H9 (cell line): ENCODE data around the gene OAS1. TPM values are rescaled to one million over a fixed set of nuclear protein-coding genes. Genes with fewer than 3 reads are reported as not detected.

ENCODE experiments used
- DNase-seq: peaks from one replicate; pipeline ENCODE4 v3.0.0-alpha.2; 2017
- H2AFZ ChIP-seq: one replicate; pipeline ENCODE4 v1.6.1; 2013; ENCODE audit warnings: mild to moderate bottlenecking, low read length, control low read depth, moderate library complexity
- H2AK5ac ChIP-seq: 2 replicates; pipeline ENCODE4 v1.6.1; 2013; ENCODE audit warnings: low read length, control low read depth, mixed read lengths; ENCODE audit not compliant: insufficient read length
- H2BK120ac ChIP-seq: one replicate; pipeline ENCODE4 v1.6.1; 2013; ENCODE audit warnings: low read depth, mild to moderate bottlenecking, low read length, control low read depth, inconsistent platforms; ENCODE audit not compliant: poor library complexity, severe bottlenecking
- H2BK12ac ChIP-seq: 2 replicates; pipeline ENCODE4 v1.6.1; 2013; ENCODE audit warnings: low read length, control low read depth, mixed read lengths, low read depth; ENCODE audit not compliant: insufficient read length
- H2BK15ac ChIP-seq: 2 replicates; pipeline ENCODE4 v1.6.1; 2013; ENCODE audit warnings: low read depth, low read length, control low read depth
- H2BK20ac ChIP-seq: one replicate; pipeline ENCODE4 v1.6.1; 2013; ENCODE audit warnings: low read depth, mild to moderate bottlenecking, low read length, control low read depth, inconsistent platforms; ENCODE audit not compliant: poor library complexity, severe bottlenecking
- H2BK5ac ChIP-seq: 2 replicates; pipeline ENCODE4 v1.6.1; 2013; ENCODE audit warnings: low read length, control low read depth, mixed read lengths; ENCODE audit not compliant: insufficient read length
- H3K14ac ChIP-seq: 2 replicates; pipeline ENCODE4 v1.6.1; 2013; ENCODE audit warnings: low read length, control low read depth; ENCODE audit not compliant: insufficient read depth
- H3K18ac ChIP-seq: 2 replicates; pipeline ENCODE4 v1.6.1; 2013; ENCODE audit warnings: low read depth, mild to moderate bottlenecking, mixed read lengths, low read length, control low read depth; ENCODE audit not compliant: insufficient read length
- H3K23ac ChIP-seq: 2 replicates; pipeline ENCODE4 v1.6.1; 2013; ENCODE audit warnings: low read length, control low read depth, mixed read lengths, low read depth; ENCODE audit not compliant: insufficient read length
- H3K23me2 ChIP-seq: 2 replicates; pipeline ENCODE4 v1.6.1; 2013; ENCODE audit warnings: low read depth, mild to moderate bottlenecking, mixed read lengths, low read length, control low read depth; ENCODE audit not compliant: insufficient read length, poor library complexity, severe bottlenecking
- H3K27ac ChIP-seq: 2 replicates; pipeline ENCODE4 v1.5.1; 2013; ENCODE audit warnings: low read length, control low read depth, mixed read lengths, low read depth; ENCODE audit not compliant: insufficient read length
- H3K27me3 ChIP-seq: 2 replicates; pipeline ENCODE4 v1.6.1; 2013; ENCODE audit warnings: low read length, control low read depth, inconsistent platforms; ENCODE audit not compliant: insufficient read depth
- H3K4ac ChIP-seq: 2 replicates; pipeline ENCODE4 v1.6.1; 2013; ENCODE audit warnings: low read depth, mild to moderate bottlenecking, control low read depth, inconsistent platforms, low read length, moderate library complexity
- H3K4me1 ChIP-seq: 2 replicates; pipeline ENCODE4 v1.6.1; 2013; ENCODE audit warnings: low read length, control low read depth, inconsistent platforms; ENCODE audit not compliant: insufficient read depth
- H3K4me2 ChIP-seq: 2 replicates; pipeline ENCODE4 v1.6.1; 2013; ENCODE audit warnings: low read length, control low read depth, mixed read lengths; ENCODE audit not compliant: insufficient read length, insufficient read depth
- H3K56ac ChIP-seq: 2 replicates; pipeline ENCODE4 v1.6.1; 2013; ENCODE audit warnings: low read depth, mild to moderate bottlenecking, mixed read lengths, low read length, control low read depth; ENCODE audit not compliant: insufficient read length
- H3K79me1 ChIP-seq: 2 replicates; pipeline ENCODE4 v1.6.1; 2013; ENCODE audit warnings: low read depth, mild to moderate bottlenecking, moderate library complexity, low read length, control low read depth, inconsistent platforms; ENCODE audit not compliant: insufficient read depth, poor library complexity, severe bottlenecking
- H3K79me2 ChIP-seq: 2 replicates; pipeline ENCODE4 v1.6.1; 2013; ENCODE audit warnings: low read length, control low read depth, inconsistent platforms; ENCODE audit not compliant: insufficient read depth
- H3K9ac ChIP-seq: 2 replicates; pipeline ENCODE4 v1.6.1; 2013; ENCODE audit warnings: low read length, control low read depth, mixed read lengths; ENCODE audit not compliant: insufficient read length; ENCODE audit errors: extremely low read depth
- H3K9me3 ChIP-seq: one replicate; pipeline ENCODE4 v1.6.1; 2013; ENCODE audit warnings: low read depth, low read length, inconsistent platforms; ENCODE audit not compliant: control insufficient read depth
- H3T11ph ChIP-seq: one replicate; pipeline ENCODE4 v1.6.1; 2013; ENCODE audit warnings: mild to moderate bottlenecking, low read length, control low read depth, inconsistent platforms
- H4K20me1 ChIP-seq: one replicate; pipeline ENCODE4 v1.6.1; 2013; ENCODE audit not compliant: control insufficient read depth, insufficient read length, insufficient read depth
- H4K5ac ChIP-seq: 2 replicates; pipeline ENCODE4 v1.6.1; 2013; ENCODE audit warnings: low read depth, mild to moderate bottlenecking, mixed read lengths, low read length, control low read depth; ENCODE audit not compliant: insufficient read length
- H4K8ac ChIP-seq: replicated peaks from 2 replicates; pipeline ENCODE4 v1.6.1; 2013; ENCODE audit warnings: low read length, control low read depth, mixed read lengths, low read depth; ENCODE audit not compliant: insufficient read length
- H4K91ac ChIP-seq: 2 replicates; pipeline ENCODE4 v1.6.1; 2013; ENCODE audit warnings: low read depth, mild to moderate bottlenecking, moderate library complexity, mixed read lengths, low read length, control low read depth; ENCODE audit not compliant: insufficient read length
- H3K27ac Mint-ChIP-seq, 3 experiments: 2 replicates in 2 of 3; 3 replicates in 1 of 3; pipeline ENCODE4 v1.8.0; 2020 to 2021; ENCODE audit warnings: mixed read lengths in 3 of 3, mild to moderate bottlenecking in 1 of 3, moderate library complexity in 1 of 3
- H3K27me3 Mint-ChIP-seq: 2 replicates; pipeline ENCODE4 v1.8.0; 2021; ENCODE audit warnings: low read depth, mild to moderate bottlenecking, moderate library complexity, mixed read lengths
- H3K36me3 Mint-ChIP-seq, 3 experiments: 2 replicates in 2 of 3; 3 replicates in 1 of 3; pipeline ENCODE4 v1.8.0; 2020 to 2021; ENCODE audit warnings: low read depth in 3 of 3, mixed read lengths in 3 of 3; ENCODE audit not compliant: insufficient read depth in 1 of 3
- H3K4me1 Mint-ChIP-seq, 2 experiments: 2 replicates each; pipeline ENCODE4 v1.8.0; 2020; ENCODE audit warnings: mixed read lengths in 2 of 2
- H3K4me3 Mint-ChIP-seq, 2 experiments: 2 replicates in 1 of 2; 3 replicates in 1 of 2; pipeline ENCODE4 v1.8.0; 2020 to 2021; ENCODE audit warnings: mild to moderate bottlenecking in 2 of 2, mixed read lengths in 2 of 2, moderate library complexity in 1 of 2
- H3K9me3 Mint-ChIP-seq, 2 experiments: 2 replicates in 1 of 2; 3 replicates in 1 of 2; pipeline ENCODE4 v1.8.0; 2020; ENCODE audit warnings: mild to moderate bottlenecking in 2 of 2, mixed read lengths in 2 of 2, moderate library complexity in 1 of 2
- CTCF ChIP-seq: fragments of 200-600 bp; sonication (generic); conservative IDR thresholded peaks from 3 replicates; pipeline ENCODE4 v1.8.0; 2021; ENCODE audit warnings: antibody characterized with exemption, mild to moderate bottlenecking
- WGBS: extraction: QIAGEN DNeasy Blood & Tissue Kit; methylation state at CpG from one replicate; pipeline ENCODE4 v1.1.7; 2013; ENCODE audit warnings: missing lambda C conversion rate, low lambda C conversion rate, mixed read lengths; ENCODE audit not compliant: insufficient read length; ENCODE audit errors: extremely low coverage; 5-methylcytosine and 5-hydroxymethylcytosine counted together
- total RNA-seq: library from RNA; stranded (reverse); gene quantifications from 2 replicates; pipeline ENCODE4 v1.2.1, GENCODE V29; 2021

Gene OAS1
- total RNA-seq, 1 experiment from 2014 or later, result not detected

DNA sequence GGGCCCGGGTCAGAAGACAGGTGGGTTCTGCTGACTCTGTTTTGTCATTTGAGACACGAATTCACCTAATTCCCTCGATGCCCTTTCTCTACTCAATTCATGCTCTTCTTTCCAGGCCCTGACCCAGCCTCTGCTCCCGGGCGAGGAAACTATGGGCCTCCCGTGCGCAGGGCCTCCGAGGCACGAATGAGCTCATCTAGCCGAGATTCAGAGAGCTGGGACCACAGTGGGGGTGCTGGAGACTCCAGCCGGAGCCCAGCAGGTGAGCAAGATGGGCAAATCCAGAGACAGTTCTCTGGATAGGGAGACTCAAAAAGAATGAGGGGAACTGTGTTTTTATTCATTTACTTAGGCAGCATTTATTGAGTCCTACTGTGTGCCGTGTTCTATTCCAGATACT lies 37.0 kb upstream of the OAS1 start:
- Mint-ChIP-seq H3K9me3 (no peaks in the 10 kb centered on the region; a peak in 1 of 5 replicates), H3K27ac (no peak overlapping the region), H3K36me3 (no peaks in the 10 kb centered on the region; a peak in 1 of 7 replicates), H3K27me3 (peaks cover 49% of the 10 kb centered on the region), H3K4me3 (no peak overlapping the region), H3K4me1 (0 out of 4 replicates have a peak, but pooled peaks cover 3 to 5% of the 10 kb centered on the region in 2 experiments)
- no peaks in the 10 kb centered on the region for H3K79me2 ChIP-seq
- no peak overlapping the region for H2BK15ac ChIP-seq
- no peak overlapping the region for H3K27ac ChIP-seq
- TF ChIP-seq CTCF, result no peak
- H3K4ac ChIP-seq, result no peak overlapping the region
- no peak overlapping the region for H2AK5ac ChIP-seq
- H3K4me2 ChIP-seq, result no peak overlapping the region
- H2BK120ac ChIP-seq, result no peak overlapping the region
- no peaks in the 10 kb centered on the region for H4K20me1 ChIP-seq
- no CpG with 5 or more reads among the region's 12 CpGs for WGBS
- H3K18ac ChIP-seq, result no peak overlapping the region
- no peak overlapping the region for H4K5ac ChIP-seq
- no peaks in the 10 kb centered on the region for H3K27me3 ChIP-seq
- no peak overlapping the region for H2BK20ac ChIP-seq
- no peaks in the 10 kb centered on the region for H3K23me2 ChIP-seq
- no peak for DNase-seq
- H4K8ac ChIP-seq, result no peak overlapping the region
- H3K9ac ChIP-seq, result no peak overlapping the region
- H3K4me1 ChIP-seq, result no peaks in the 10 kb centered on the region
- no peak overlapping the region for H2BK5ac ChIP-seq
- H3T11ph ChIP-seq, result no peak overlapping the region
- H3K56ac ChIP-seq, result no peak overlapping the region
- H3K9me3 ChIP-seq, result no peaks in the 10 kb centered on the region
- H3K23ac ChIP-seq, result no peak overlapping the region
- no peak overlapping the region for H2AFZ ChIP-seq
- H2BK12ac ChIP-seq, result no peak overlapping the region
- H3K14ac ChIP-seq, result no peak overlapping the region
- no peak overlapping the region for H4K91ac ChIP-seq
- no peaks in the 10 kb centered on the region for H3K79me1 ChIP-seq
